Mesothelial cell of epicardium (in vitro differentiated cells): ENCODE results near the gene HMGN5. TPM values are rescaled to one million over a fixed set of nuclear protein-coding genes. Genes with fewer than 3 reads are reported as not detected.

Source experiments
- DNase-seq, 2 experiments: peaks; one replicate each; pipeline ENCODE4 v3.0.0; 2021; ENCODE audit warnings: low spot score in 2 of 2; ENCODE audit not compliant: unreplicated experiment in 2 of 2
- H3K27ac Mint-ChIP-seq: 2 replicates; pipeline ENCODE4 v1.8.0; 2021; ENCODE audit warnings: mixed read lengths
- H3K27me3 Mint-ChIP-seq: 2 replicates; pipeline ENCODE4 v1.8.0; 2021; ENCODE audit warnings: low read depth, mixed read lengths
- H3K36me3 Mint-ChIP-seq: 2 replicates; pipeline ENCODE4 v1.8.0; 2021; ENCODE audit warnings: mixed read lengths
- H3K4me1 Mint-ChIP-seq: 2 replicates; pipeline ENCODE4 v1.8.0; 2021; ENCODE audit warnings: mixed read lengths
- H3K4me3 Mint-ChIP-seq: 2 replicates; pipeline ENCODE4 v1.8.0; 2021; ENCODE audit warnings: mild to moderate bottlenecking, moderate library complexity, mixed read lengths
- H3K9me3 Mint-ChIP-seq: 2 replicates; pipeline ENCODE4 v1.8.0; 2021; ENCODE audit warnings: mixed read lengths
- total RNA-seq: library from RNA; stranded (reverse); gene quantifications from 3 replicates; pipeline ENCODE4 v1.2.1, GENCODE V29; 2021
- TF ChIP-seq, protein P1 (sequence below): fragments of 200-600 bp; sonication (generic); IDR thresholded peaks from one replicate; pipeline ENCODE4 v1.5.0; 2021; ENCODE audit warnings: antibody characterized with exemption; ENCODE audit not compliant: unreplicated experiment

Gene HMGN5
- total RNA-seq, 1 donor from 2014 or later = 4.9 TPM

- Mint-ChIP-seq H3K36me3 (no peaks in the 10 kb centered on the region), H3K4me1 (no peaks in the 10 kb centered on the region), H3K27ac (no peak overlapping the region), H3K9me3 (peaks cover 20% of the 10 kb centered on the region), H3K27me3 (no peaks in the 10 kb centered on the region), H3K4me3 (no peak overlapping the region)
- TF ChIP-seq, protein P1, sequence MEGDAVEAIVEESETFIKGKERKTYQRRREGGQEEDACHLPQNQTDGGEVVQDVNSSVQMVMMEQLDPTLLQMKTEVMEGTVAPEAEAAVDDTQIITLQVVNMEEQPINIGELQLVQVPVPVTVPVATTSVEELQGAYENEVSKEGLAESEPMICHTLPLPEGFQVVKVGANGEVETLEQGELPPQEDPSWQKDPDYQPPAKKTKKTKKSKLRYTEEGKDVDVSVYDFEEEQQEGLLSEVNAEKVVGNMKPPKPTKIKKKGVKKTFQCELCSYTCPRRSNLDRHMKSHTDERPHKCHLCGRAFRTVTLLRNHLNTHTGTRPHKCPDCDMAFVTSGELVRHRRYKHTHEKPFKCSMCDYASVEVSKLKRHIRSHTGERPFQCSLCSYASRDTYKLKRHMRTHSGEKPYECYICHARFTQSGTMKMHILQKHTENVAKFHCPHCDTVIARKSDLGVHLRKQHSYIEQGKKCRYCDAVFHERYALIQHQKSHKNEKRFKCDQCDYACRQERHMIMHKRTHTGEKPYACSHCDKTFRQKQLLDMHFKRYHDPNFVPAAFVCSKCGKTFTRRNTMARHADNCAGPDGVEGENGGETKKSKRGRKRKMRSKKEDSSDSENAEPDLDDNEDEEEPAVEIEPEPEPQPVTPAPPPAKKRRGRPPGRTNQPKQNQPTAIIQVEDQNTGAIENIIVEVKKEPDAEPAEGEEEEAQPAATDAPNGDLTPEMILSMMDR = no peak
- DNase-seq = no peak
These were observed 6.5 kb downstream of the HMGN5 start for GRCh38 chrX:81195259-81195658.

GRCh38 chrX:81174286-81174685 is 27.4 kb downstream of the HMGN5 start:
- H3K27ac Mint-ChIP-seq = no peak overlapping the region

GRCh38 chrX:81168391-81168790 is 33.3 kb downstream of the HMGN5 start:
- H3K27ac Mint-ChIP-seq = no peak overlapping the region
- H3K4me1 Mint-ChIP-seq = no peaks in the 10 kb centered on the region
- H3K27me3 Mint-ChIP-seq = no peaks in the 10 kb centered on the region
- no peak overlapping the region for H3K4me3 Mint-ChIP-seq
- no peak for DNase-seq
- TF ChIP-seq, protein P1 = no peak
- H3K36me3 Mint-ChIP-seq = no peaks in the 10 kb centered on the region
- H3K9me3 Mint-ChIP-seq = peaks cover 23% of the 10 kb centered on the region

More at GRCh38 chrX:81174286-81174685, 27.4 kb downstream of the HMGN5 start:
- peaks cover 38% of the 10 kb centered on the region for H3K9me3 Mint-ChIP-seq
- TF ChIP-seq, protein P1 = no peak
- H3K36me3 Mint-ChIP-seq = no peaks in the 10 kb centered on the region
- H3K4me1 Mint-ChIP-seq = no peaks in the 10 kb centered on the region
- H3K27me3 Mint-ChIP-seq = no peaks in the 10 kb centered on the region
- no peak for DNase-seq
- H3K4me3 Mint-ChIP-seq = no peak overlapping the region

DNA sequence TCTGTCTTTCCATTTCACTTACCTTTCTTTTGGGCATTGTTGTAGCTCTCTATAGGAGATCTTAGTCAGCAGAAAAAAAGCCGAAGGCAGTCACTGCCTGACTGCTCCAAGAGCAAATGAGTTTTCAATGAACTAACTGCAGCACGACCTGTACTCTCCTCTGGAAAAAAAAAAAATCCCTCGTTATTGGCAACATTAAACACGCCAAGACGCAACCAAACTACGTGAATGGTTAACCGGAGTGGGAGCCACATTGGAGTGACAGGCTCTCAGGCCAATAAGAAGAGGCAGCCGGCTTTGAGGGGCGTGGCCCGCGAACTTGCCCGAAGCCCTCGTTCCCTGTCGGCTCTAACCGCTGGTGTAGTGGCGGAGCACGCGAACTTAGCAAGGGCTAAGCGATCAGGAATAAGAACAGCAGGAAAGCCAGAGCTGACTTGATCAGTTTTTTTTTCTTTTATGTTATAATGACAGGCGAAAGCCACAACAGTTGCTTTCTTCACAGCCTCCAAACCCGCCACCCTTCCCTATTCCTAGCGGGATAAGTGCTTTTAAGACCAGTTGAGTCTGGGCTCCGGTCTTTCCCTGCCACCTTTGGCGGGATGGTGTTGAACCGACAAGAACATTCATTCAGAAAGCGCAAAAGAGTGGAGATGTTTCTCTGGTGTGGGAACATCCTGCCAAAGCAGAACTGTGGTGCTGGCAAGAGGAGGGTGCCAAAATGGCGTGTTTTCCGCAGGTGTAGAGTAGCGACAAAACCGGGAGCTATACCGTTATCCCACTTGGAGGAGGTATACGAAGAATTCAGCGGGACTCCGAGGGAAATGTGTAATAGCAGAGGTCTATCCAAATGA is 80.0 kb downstream of the HMGN5 start:
- Mint-ChIP-seq H3K36me3 (no peaks in the 10 kb centered on the region), H3K4me1 (peaks cover 4% of the 10 kb centered on the region), H3K27ac (peak overlapping the region; percentile 94), H3K9me3 (peaks cover 18% of the 10 kb centered on the region), H3K4me3 (peak overlapping the region; percentile 87), H3K27me3 (peaks cover 32% of the 10 kb centered on the region)
- peak; percentile 65 to 92 for DNase-seq
- TF ChIP-seq, protein P1 = no peak

DNA sequence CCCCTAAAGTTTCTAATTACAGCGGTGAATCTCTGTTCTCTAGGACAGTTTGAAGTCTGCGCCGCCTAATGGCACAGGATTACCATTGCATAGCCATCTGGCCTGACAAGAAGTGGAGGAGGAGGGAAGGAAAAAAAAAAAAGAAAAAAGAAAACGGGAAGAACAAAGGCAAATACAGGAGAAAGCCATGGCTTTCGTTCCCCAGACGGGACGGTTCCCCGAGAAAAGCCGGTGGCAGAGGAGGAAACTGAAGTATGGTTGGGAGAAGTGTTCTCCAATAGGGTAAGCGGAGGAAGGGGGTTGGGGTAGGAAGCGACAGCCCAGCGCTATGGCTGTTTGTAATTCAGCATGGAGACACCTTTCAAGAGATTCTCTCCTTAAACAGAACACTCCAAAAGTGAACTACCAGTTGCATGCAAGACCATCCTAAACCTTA is 80.8 kb downstream of the HMGN5 start:
- peak in 1 of 2 experiments; percentile 40 for DNase-seq
- peak overlapping the region; percentile 94 for H3K27ac Mint-ChIP-seq
- H3K9me3 Mint-ChIP-seq = peaks cover 15% of the 10 kb centered on the region
- peak overlapping the region; percentile 87 for H3K4me3 Mint-ChIP-seq
- H3K36me3 Mint-ChIP-seq = no peaks in the 10 kb centered on the region
- H3K27me3 Mint-ChIP-seq = peaks cover 28% of the 10 kb centered on the region
- peaks cover 4% of the 10 kb centered on the region for H3K4me1 Mint-ChIP-seq
- TF ChIP-seq, protein P1 = peak; percentile 39
